Right atrium auricular region (tissue), 2 donors: ENCODE results near the gene CUL4A. TPM values are rescaled to one million over a fixed set of nuclear protein-coding genes. Genes with fewer than 3 reads are reported as not detected.
"Not testable (repeated sequence)": the region's sequence is repeated elsewhere in the genome, so short reads cannot be mapped to it uniquely, and the experiment has no call there.

ENCODE experiments used
- DNase-seq: peaks from one replicate; pipeline ENCODE4 v3.0.0-alpha.2; 2019; ENCODE audit warnings: low spot score
- H3K27ac ChIP-seq, 2 donors: fragments of 200-600 bp; sonication (generic); 1 replicate in 1 of 2; 2 replicates in 1 of 2; pipeline ENCODE4 v1.5.1; 2016 to 2019
- H3K27me3 ChIP-seq, 2 donors: fragments of 200-600 bp; sonication (generic); one replicate each; pipeline versions ENCODE4 v1.5.1 to v1.6.0; 2017 to 2019
- H3K36me3 ChIP-seq: fragments of 200-600 bp; sonication (generic); one replicate; pipeline ENCODE4 v1.5.1; 2016
- H3K4me1 ChIP-seq, 2 donors: fragments of 200-600 bp; sonication (generic); one replicate each; pipeline versions ENCODE4 v1.5.1 to v1.6.0; 2017 to 2019
- H3K4me3 ChIP-seq, 2 donors: fragments of 200-600 bp; sonication (generic); 1 replicate in 1 of 2; 2 replicates in 1 of 2; pipeline ENCODE4 v1.5.1; 2017 to 2019; ENCODE audit warnings: mild to moderate bottlenecking in 1 of 2, moderate library complexity in 1 of 2
- H3K9me3 ChIP-seq, 2 donors: fragments of 200-600 bp; sonication (generic); one replicate each; pipeline ENCODE4 v1.5.1; 2019
- CTCF ChIP-seq, 2 donors: fragments of 200-600 bp; sonication (generic); IDR thresholded peaks; one replicate each; pipeline ENCODE4 v1.5.1; 2019; ENCODE audit warnings: antibody characterized with exemption in 2 of 2
- total RNA-seq, 2 donors: library from RNA; depleted of rRNA; stranded (reverse); fragments of >200 nt; gene quantifications; one replicate each; pipeline ENCODE4 v1.1.0, GENCODE V29; 2016

Gene CUL4A
- total RNA-seq, 2 donors from 2014 or later: 76.5 to 435 TPM

- TF ChIP-seq CTCF (IDR thresholded peaks at IDR 0.05): no peak
- no peak for DNase-seq
These were observed 49.1 kb downstream of the CUL4A start for GRCh38 chr13:113258321-113259054.

GRCh38 chr13:113260996-113261395 is 51.6 kb downstream of the CUL4A start:
- no peak for DNase-seq
- Histone ChIP-seq H3K36me3 (peaks cover 70% of the 10 kb centered on the region), H3K4me1 (no peaks in the 10 kb centered on the region), H3K4me3 (no peak overlapping the region), H3K27me3 (no peaks in the 10 kb centered on the region), H3K9me3 (no peaks in the 10 kb centered on the region), H3K27ac (no peak overlapping the region)
- TF ChIP-seq CTCF (IDR thresholded peaks at IDR 0.05): no peak

More at GRCh38 chr13:113258321-113259054, 49.1 kb downstream of the CUL4A start:
- Histone ChIP-seq H3K9me3 (no peaks in the 10 kb centered on the region), H3K4me3 (no peak overlapping the region), H3K27me3 (no peaks in the 10 kb centered on the region), H3K36me3 (peaks cover 85% of the 10 kb centered on the region), H3K4me1 (no peaks in the 10 kb centered on the region), H3K27ac (no peak overlapping the region)

- not testable (repeated sequence) for H3K4me3 ChIP-seq, DNase-seq
- peaks cover 50% of the 10 kb centered on the region for H3K36me3 ChIP-seq
These were observed 53.6 kb downstream of the CUL4A start for GRCh38 chr13:113263016-113263415.

GRCh38 chr13:113267642-113268405 is 58.4 kb downstream of the CUL4A start:
- H3K27me3 ChIP-seq: no peaks in the 10 kb centered on the region
- DNase-seq: no peak
- H3K4me1 ChIP-seq: no peaks in the 10 kb centered on the region
- no peak overlapping the region for H3K4me3 ChIP-seq
- no peaks in the 10 kb centered on the region for H3K9me3 ChIP-seq
- TF ChIP-seq CTCF (IDR thresholded peaks at IDR 0.05): no peak
- peaks cover 13% of the 10 kb centered on the region for H3K36me3 ChIP-seq
- H3K27ac ChIP-seq: no peak overlapping the region

More at GRCh38 chr13:113263016-113263415, 53.6 kb downstream of the CUL4A start:
- H3K27me3 ChIP-seq, H3K4me1 ChIP-seq, H3K9me3 ChIP-seq, H3K27ac ChIP-seq: not testable (repeated sequence)

GRCh38 chr13:113272031-113272430 is 62.6 kb downstream of the CUL4A start:
- H3K36me3 ChIP-seq: peaks cover 7% of the 10 kb centered on the region
- TF ChIP-seq CTCF (IDR thresholded peaks at IDR 0.05): no peak
- H3K4me1 ChIP-seq: no peaks in the 10 kb centered on the region
- H3K27ac ChIP-seq: no peak overlapping the region
- H3K4me3 ChIP-seq: no peak overlapping the region
- no peaks in the 10 kb centered on the region for H3K27me3 ChIP-seq
- H3K9me3 ChIP-seq: no peaks in the 10 kb centered on the region
- no peak for DNase-seq

GRCh38 chr13:113272701-113273181 is 63.3 kb downstream of the CUL4A start:
- Histone ChIP-seq H3K4me1 (no peaks in the 10 kb centered on the region), H3K36me3 (peaks cover 7% of the 10 kb centered on the region), H3K27ac (no peak overlapping the region), H3K4me3 (no peak overlapping the region), H3K27me3 (no peaks in the 10 kb centered on the region), H3K9me3 (no peaks in the 10 kb centered on the region)
- TF ChIP-seq CTCF (IDR thresholded peaks at IDR 0.05): no peak
- DNase-seq: no peak
